Measurements from ENCODE around the gene ARIH2. TPM values are rescaled to one million over a fixed set of nuclear protein-coding genes. Genes with fewer than 3 reads are reported as not detected.

The ARIH2 gene
- polyA plus RNA-seq, 1 donor from 2014 or later = 153 TPM

- no peak for TF ChIP-seq POLR2AphosphoS5 (IDR thresholded peaks at IDR 0.05)
- no peak for TF ChIP-seq TAF1 (IDR thresholded peaks at IDR 0.05; ENCODE audit: low read depth)
- no peak for TF ChIP-seq MXI1 (conservative IDR thresholded peaks at IDR 0.05; ENCODE audit: poor library complexity, severe bottlenecking)
- TF ChIP-seq CTCF (IDR thresholded peaks at IDR 0.05; ENCODE audit: poor library complexity, severe bottlenecking) = no peak
- no peak for TF ChIP-seq EP300 (conservative IDR thresholded peaks at IDR 0.05; ENCODE audit: poor library complexity, severe bottlenecking)
- no peak for TF ChIP-seq EZH2 (IDR thresholded peaks at IDR 0.05; ENCODE audit: borderline replicate concordance, insufficient read depth, low read length, poor library complexity, severe bottlenecking)
- no peak for TF ChIP-seq SMC3 (conservative IDR thresholded peaks at IDR 0.05; ENCODE audit: poor library complexity)
- Histone ChIP-seq H3K9me3 (ENCODE audit: low read length) (no peaks in the 10 kb centered on the region), H3K4me3 (ENCODE audit: low read length) (no peak overlapping the region), H3K9me2 (ENCODE audit: insufficient read depth, low read length) (no peaks in the 10 kb centered on the region), H3K79me2 (replicated peaks; ENCODE audit: insufficient read depth, low read length) (peaks cover 33% of the 10 kb centered on the region), H3K9ac (ENCODE audit: low read length) (no peak overlapping the region), H3K27ac (ENCODE audit: low read length) (no peak overlapping the region), H3F3A (ENCODE audit: insufficient read depth, low read length, poor library complexity, severe bottlenecking) (no peaks in the 10 kb centered on the region), H2AFZ (ENCODE audit: low read depth, low read length) (no peak overlapping the region), H4K20me1 (ENCODE audit: insufficient read depth) (no peaks in the 10 kb centered on the region), H3K27me3 (ENCODE audit: insufficient read depth, low read depth, low read length) (no peaks in the 10 kb centered on the region), H3K36me3 (ENCODE audit: insufficient read depth, low read length) (no peaks in the 10 kb centered on the region), H3K4me2 (ENCODE audit: low read length) (no peak overlapping the region)
Measured at GRCh38 chr3:48935530-48935929, 16.9 kb downstream of the ARIH2 start.

GRCh38 chr3:48938156-48938555, 19.5 kb downstream of the ARIH2 start:
- H2AFZ ChIP-seq (ENCODE audit: low read depth, low read length) = no peak overlapping the region
- H3F3A ChIP-seq (ENCODE audit: insufficient read depth, low read length, poor library complexity, severe bottlenecking) = no peaks in the 10 kb centered on the region
- no peaks in the 10 kb centered on the region for H4K20me1 ChIP-seq (ENCODE audit: insufficient read depth)
- no peak for TF ChIP-seq REST (IDR thresholded peaks at IDR 0.05; ENCODE audit: borderline replicate concordance)
- no peak for TF ChIP-seq CTCF (IDR thresholded peaks at IDR 0.05; ENCODE audit: poor library complexity, severe bottlenecking)
- TF ChIP-seq MXI1 (conservative IDR thresholded peaks at IDR 0.05; ENCODE audit: poor library complexity, severe bottlenecking) = no peak
- TF ChIP-seq POLR2AphosphoS5 (IDR thresholded peaks at IDR 0.05) = no peak
- no peak for TF ChIP-seq EP300 (conservative IDR thresholded peaks at IDR 0.05; ENCODE audit: poor library complexity, severe bottlenecking)
- no peak for TF ChIP-seq TAF1 (IDR thresholded peaks at IDR 0.05; ENCODE audit: low read depth)
- TF ChIP-seq SMC3 (conservative IDR thresholded peaks at IDR 0.05; ENCODE audit: poor library complexity) = no peak
- TF ChIP-seq RAD21 (conservative IDR thresholded peaks at IDR 0.05) = no peak
- TF ChIP-seq EZH2 (IDR thresholded peaks at IDR 0.05; ENCODE audit: borderline replicate concordance, insufficient read depth, low read length, poor library complexity, severe bottlenecking) = no peak
- no peak overlapping the region for H3K4me3 ChIP-seq (ENCODE audit: low read length)
- no peaks in the 10 kb centered on the region for H3K36me3 ChIP-seq (ENCODE audit: insufficient read depth, low read length)
- H3K9me3 ChIP-seq (ENCODE audit: low read length) = no peaks in the 10 kb centered on the region
- no peaks in the 10 kb centered on the region for H3K27me3 ChIP-seq (ENCODE audit: insufficient read depth, low read depth, low read length)
- no peak overlapping the region for H3K27ac ChIP-seq (ENCODE audit: low read length)
- H3K9me2 ChIP-seq (ENCODE audit: insufficient read depth, low read length) = no peaks in the 10 kb centered on the region
- peaks cover 28% of the 10 kb centered on the region for H3K79me2 ChIP-seq (replicated peaks; ENCODE audit: insufficient read depth, low read length)
- no peak overlapping the region for H3K9ac ChIP-seq (ENCODE audit: low read length)
- H3K4me2 ChIP-seq (ENCODE audit: low read length) = no peak overlapping the region
